Sigmoid colon (tissue), 7 donors: ENCODE data around the gene TADA3. TPM values are rescaled to one million over a fixed set of nuclear protein-coding genes. Genes with fewer than 3 reads are reported as not detected.
"Not testable (repeated sequence)": the region's sequence is repeated elsewhere in the genome, so short reads cannot be mapped to it uniquely, and the experiment has no call there.

Source experiments
- DNase-seq: peaks from one replicate; pipeline ENCODE4 v3.0.0-alpha.2; 2019
- H3K27ac ChIP-seq, 4 donors: fragments of 200-600 bp; sonication (generic); one replicate each; pipeline ENCODE4 v1.5.1; 2016 to 2019; ENCODE audit warnings: mild to moderate bottlenecking in 1 of 4
- H3K27me3 ChIP-seq, 3 donors: fragments of 200-600 bp; sonication (generic); one replicate each; pipeline ENCODE4 v1.5.1; 2019; ENCODE audit warnings: mild to moderate bottlenecking in 1 of 3
- H3K36me3 ChIP-seq, 4 donors: fragments of 200-600 bp; sonication (generic); one replicate each; pipeline ENCODE4 v1.5.1; 2016 to 2019
- H3K4me1 ChIP-seq, 4 donors: fragments of 200-600 bp; sonication (generic); one replicate each; pipeline ENCODE4 v1.5.1; 2017 to 2019
- H3K4me3 ChIP-seq, 4 donors: fragments of 200-600 bp; sonication (generic); one replicate each; pipeline ENCODE4 v1.5.1; 2017 to 2019; ENCODE audit warnings: mild to moderate bottlenecking in 2 of 4, moderate library complexity in 1 of 4
- H3K9me3 ChIP-seq, 4 donors: fragments of 200-600 bp in 3 of 4; sonication (generic) in 3 of 4; one replicate each; pipeline versions ENCODE4 v1.5.1 to v1.6.1; 2013 to 2019
- EP300 ChIP-seq, 4 donors: sonication (generic); formaldehyde crosslinking; IDR thresholded peaks; one replicate each; pipeline ENCODE4 v1.6.1; 2017; ENCODE audit warnings: antibody characterized with exemption in 4 of 4
- POLR2A ChIP-seq, 2 donors: fragments of 450-650 bp; IDR thresholded peaks; one replicate each; pipeline ENCODE4 v1.6.1; 2016; ENCODE audit warnings: antibody characterized with exemption in 2 of 2, mild to moderate bottlenecking in 2 of 2, moderate library complexity in 2 of 2
- POLR2AphosphoS5 ChIP-seq, 4 donors: sonication (generic); formaldehyde crosslinking; IDR thresholded peaks; one replicate each; pipeline ENCODE4 v1.6.1; 2017; ENCODE audit warnings: antibody characterized with exemption in 4 of 4
- WGBS, 2 donors: extraction: QIAGEN DNeasy Blood & Tissue Kit; methylation state at CpG; one replicate each; pipeline ENCODE4 v1.1.7; 2013; 5-methylcytosine and 5-hydroxymethylcytosine counted together
- intact Hi-C: fragments of 100-400 bp; cut with DNase I; formaldehyde crosslinking; loops from one replicate; pipeline ENCODE4 v1.15.1; 2023
- polyA plus RNA-seq, 3 donors: library from polyadenylated mRNA; stranded (reverse); fragments of 200-250 nt; gene quantifications; one replicate each; pipeline ENCODE4 v1.2.3, GENCODE V29; 2013
- total RNA-seq, 4 donors: library from RNA; depleted of rRNA; stranded (reverse); fragments of >200 nt; gene quantifications; one replicate each; pipeline ENCODE4 v1.1.0, GENCODE V29; 2016
- TF ChIP-seq, protein P1 (sequence below), 4 experiments: fragments of 450-650 bp in 3 of 4; fragments of 200-600 bp in 1 of 4; IDR thresholded peaks; one replicate each; pipeline ENCODE4 v1.5.1; 2016 to 2019; ENCODE audit warnings: antibody characterized with exemption in 4 of 4, mild to moderate bottlenecking in 3 of 4, moderate library complexity in 2 of 4
- donor health status: healthy with polysubstance abuse.
- donor health status: Bipolar disorder and iron deficiency.
- donor health status: healthy.

The TADA3 gene
- total and polyA plus RNA-seq, 7 donors = 52.2 to 87.1 (median 72.4) TPM

DNA sequence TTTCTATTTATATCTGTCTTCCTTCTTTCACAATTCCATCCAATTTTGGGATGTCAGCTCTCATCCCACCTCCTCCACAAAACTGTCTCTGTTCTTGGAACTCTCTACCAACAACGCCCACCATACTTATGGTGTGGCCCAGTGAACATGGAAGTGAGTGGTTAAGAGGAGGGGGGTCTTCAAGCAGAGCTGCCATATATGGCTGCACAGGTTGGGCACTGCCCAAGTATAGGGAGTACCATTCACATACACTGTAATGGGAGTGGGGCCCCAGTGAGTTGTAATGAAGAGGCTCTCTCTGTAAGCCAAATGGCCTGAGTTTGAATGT lies 14.6 kb downstream of the TADA3 start:
- peak overlapping the region in 2 of 4 donors; percentile 18 to 32 for H3K27ac ChIP-seq
- no peak overlapping the region for H3K4me3 ChIP-seq
- TF ChIP-seq POLR2A (IDR thresholded peaks at IDR 0.05) = no peak
- no peak for TF ChIP-seq POLR2AphosphoS5 (IDR thresholded peaks at IDR 0.05)
- TF ChIP-seq EP300 (IDR thresholded peaks at IDR 0.05) = no peak
- TF ChIP-seq, protein P1, sequence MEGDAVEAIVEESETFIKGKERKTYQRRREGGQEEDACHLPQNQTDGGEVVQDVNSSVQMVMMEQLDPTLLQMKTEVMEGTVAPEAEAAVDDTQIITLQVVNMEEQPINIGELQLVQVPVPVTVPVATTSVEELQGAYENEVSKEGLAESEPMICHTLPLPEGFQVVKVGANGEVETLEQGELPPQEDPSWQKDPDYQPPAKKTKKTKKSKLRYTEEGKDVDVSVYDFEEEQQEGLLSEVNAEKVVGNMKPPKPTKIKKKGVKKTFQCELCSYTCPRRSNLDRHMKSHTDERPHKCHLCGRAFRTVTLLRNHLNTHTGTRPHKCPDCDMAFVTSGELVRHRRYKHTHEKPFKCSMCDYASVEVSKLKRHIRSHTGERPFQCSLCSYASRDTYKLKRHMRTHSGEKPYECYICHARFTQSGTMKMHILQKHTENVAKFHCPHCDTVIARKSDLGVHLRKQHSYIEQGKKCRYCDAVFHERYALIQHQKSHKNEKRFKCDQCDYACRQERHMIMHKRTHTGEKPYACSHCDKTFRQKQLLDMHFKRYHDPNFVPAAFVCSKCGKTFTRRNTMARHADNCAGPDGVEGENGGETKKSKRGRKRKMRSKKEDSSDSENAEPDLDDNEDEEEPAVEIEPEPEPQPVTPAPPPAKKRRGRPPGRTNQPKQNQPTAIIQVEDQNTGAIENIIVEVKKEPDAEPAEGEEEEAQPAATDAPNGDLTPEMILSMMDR (IDR thresholded peaks at IDR 0.05) = no peak
- no peaks in the 10 kb centered on the region for H3K9me3 ChIP-seq
- H3K27me3 ChIP-seq = no peaks in the 10 kb centered on the region
- peaks cover 0 to 9% (median 7%) of the 10 kb centered on the region in 4 donors for H3K4me1 ChIP-seq
- H3K36me3 ChIP-seq = peaks cover 7 to 36% (median 20%) of the 10 kb centered on the region in 4 donors
- 88 to 91% methylated on average over 1 of the region's 1 CpG for WGBS, 2 donors
- DNase-seq = no peak
- intact Hi-C loops = no loop called here

DNA sequence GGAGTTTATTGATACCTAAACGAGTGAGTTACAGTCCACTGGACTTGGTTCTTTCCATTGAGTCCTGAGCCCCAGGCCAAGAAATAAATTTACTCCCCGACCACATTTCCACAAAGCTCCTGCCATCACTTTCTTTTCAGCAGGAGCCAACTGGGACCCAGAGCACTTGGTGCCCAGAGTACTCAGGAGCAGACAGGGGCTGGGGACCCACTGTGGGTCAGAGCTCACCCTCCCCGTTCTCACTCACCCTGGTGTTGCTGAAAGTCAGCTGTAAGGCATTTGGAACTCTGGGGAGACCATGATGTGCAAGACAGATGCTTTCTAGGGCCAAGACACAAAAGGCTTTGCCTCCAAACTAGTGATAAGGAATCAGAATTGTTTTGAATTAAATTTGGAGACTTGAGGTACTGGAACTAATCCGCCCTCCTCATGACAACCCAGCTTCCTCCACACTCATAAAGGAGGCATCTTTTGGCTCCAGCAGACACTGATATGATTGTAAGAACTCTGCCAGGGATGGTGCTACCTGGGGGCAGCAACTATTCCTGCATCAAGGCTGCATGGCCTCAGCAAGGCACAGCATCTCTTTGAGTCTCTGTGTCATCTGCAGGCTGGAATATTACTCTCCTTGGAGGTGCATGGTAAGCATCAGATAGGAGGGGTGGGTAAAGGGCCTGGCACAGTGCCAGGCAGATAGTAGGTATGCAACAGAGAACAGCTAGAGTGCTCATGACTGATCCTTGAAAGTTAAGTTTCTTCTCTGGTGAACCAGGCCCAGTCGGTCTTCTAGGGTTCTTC lies 15.2 kb downstream of the TADA3 start:
- Histone ChIP-seq H3K27ac (no peak overlapping the region), H3K27me3 (no peaks in the 10 kb centered on the region), H3K36me3 (peaks cover 4 to 30% (median 18%) of the 10 kb centered on the region in 4 donors), H3K4me3 (no peak overlapping the region), H3K4me1 (peaks cover 0 to 9% (median 7%) of the 10 kb centered on the region in 4 donors), H3K9me3 (no peaks in the 10 kb centered on the region)
- WGBS, 2 donors = 69 to 95% methylated on average over 5 of the region's 5 CpGs
- intact Hi-C loops = no loop called here
- DNase-seq = no peak
- TF ChIP-seq EP300 (IDR thresholded peaks at IDR 0.05) = no peak
- TF ChIP-seq POLR2A (IDR thresholded peaks at IDR 0.05) = no peak
- TF ChIP-seq, protein P1 (IDR thresholded peaks at IDR 0.05) = no peak
- no peak for TF ChIP-seq POLR2AphosphoS5 (IDR thresholded peaks at IDR 0.05)

DNA sequence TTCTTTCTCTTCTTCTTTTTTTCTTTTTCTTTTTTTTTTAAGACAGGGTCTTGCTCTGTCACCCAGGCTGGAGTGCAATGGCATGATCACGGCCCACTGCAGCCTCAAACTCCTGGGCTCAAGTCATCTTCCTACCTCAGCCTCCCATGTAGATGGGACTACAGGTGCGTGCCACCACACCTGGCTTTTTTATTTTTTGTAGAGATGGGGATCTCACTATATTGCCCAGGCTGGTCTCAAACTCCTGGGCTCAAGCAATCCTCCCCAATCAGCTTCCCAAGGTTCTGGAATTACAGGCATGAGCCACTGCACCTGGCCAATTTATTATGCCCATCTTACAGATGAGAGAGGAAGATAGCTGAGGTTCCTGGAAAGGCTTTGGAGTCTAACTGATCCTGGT lies 21.3 kb downstream of the TADA3 start:
- not testable (repeated sequence) for H3K27me3 ChIP-seq, DNase-seq, H3K9me3 ChIP-seq, H3K4me3 ChIP-seq, H3K36me3 ChIP-seq
- intact Hi-C loops = loop anchor here (5.0 kb wide), 1 partner anchor 241 kb away; no protein-coding TSS in a partner anchor
- Histone ChIP-seq H3K4me1 (peaks cover 0 to 40% (median 32%) of the 10 kb centered on the region in 4 donors), H3K27ac (peak overlapping the region; percentile 85 to 89 (median 87))
- WGBS, 2 donors = 84 to 94% methylated on average over 2 of the region's 2 CpGs

DNA sequence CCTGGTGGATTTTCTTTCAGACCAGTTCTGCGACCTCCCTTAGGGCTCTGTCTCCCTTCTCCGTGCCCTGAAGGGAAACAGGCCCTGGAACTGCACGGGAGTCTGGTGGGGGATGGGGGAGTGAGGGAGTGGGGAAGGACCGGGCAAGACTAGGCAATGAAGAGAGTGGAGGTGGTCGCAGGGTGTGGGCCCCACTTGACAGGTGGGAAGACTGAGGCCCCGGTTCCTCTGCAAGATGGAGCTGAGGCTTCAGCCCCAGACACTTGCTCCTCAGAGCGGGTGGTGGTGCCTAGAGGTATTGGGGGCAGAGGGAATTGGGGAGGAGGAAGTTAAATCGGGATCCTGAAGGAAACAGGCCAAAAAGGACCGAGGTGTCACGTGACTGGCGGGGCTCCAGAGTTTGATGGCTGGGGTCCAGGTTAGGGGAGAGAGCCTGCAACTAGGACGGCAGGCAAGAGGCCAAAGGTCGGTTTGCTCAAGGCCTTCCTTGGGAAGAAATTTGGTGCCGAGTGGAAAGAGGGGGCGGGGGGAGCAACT lies 21.9 kb downstream of the TADA3 start:
- TF ChIP-seq, protein P1 (IDR thresholded peaks at IDR 0.05) = no peak
- peak in 3 of 4 donors; percentile 19 to 36 (median 26) for TF ChIP-seq POLR2AphosphoS5 (IDR thresholded peaks at IDR 0.05)
- peak; percentile 97 for DNase-seq
- no peaks in the 10 kb centered on the region for H3K9me3 ChIP-seq
- 7 to 24% methylated on average over 15 of the region's 15 CpGs for WGBS, 2 donors
- intact Hi-C loops = loop anchor here (5.0 kb wide), 1 partner anchor 242 kb away; no protein-coding TSS in a partner anchor
- H3K4me1 ChIP-seq = peaks cover 0 to 40% (median 32%) of the 10 kb centered on the region in 4 donors
- peaks cover 0 to 9% (median 0%) of the 10 kb centered on the region in 4 donors for H3K36me3 ChIP-seq
- no peaks in the 10 kb centered on the region for H3K27me3 ChIP-seq
- peak overlapping the region; percentile 85 to 89 (median 87) for H3K27ac ChIP-seq
- peak overlapping the region; percentile 60 to 83 (median 74) for H3K4me3 ChIP-seq
